HL-60/S4 treated with phorbol 12-myristate 13-acetate at 8.2 ng/mL for 4 days and 3 days (cell line): ENCODE measurements around the gene ITGAE.

ENCODE experiments used
- in situ Hi-C: fragments of 300-500 bp; cut with MboI; formaldehyde crosslinking; loops from 2 replicates; pipeline ENCODE4 v1.15.0; 2022; ENCODE audit warnings: low sequenced_read_pairs

Gene ITGAE

GRCh38 chr17:3821101-3821500 is 20.1 kb upstream of the ITGAE start:
- in situ Hi-C loops = no loop called here

- in situ Hi-C loops = no loop called here
These were observed 17.8 kb upstream of the ITGAE start for GRCh38 chr17:3818786-3819185.

GRCh38 chr17:3817851-3818605 is 17.0 kb upstream of the ITGAE start:
- in situ Hi-C loops = no loop called here

- in situ Hi-C loops = no loop called here
These were observed 14.9 kb upstream of the ITGAE start for GRCh38 chr17:3815925-3816324.

- in situ Hi-C loops = no loop called here
These were observed 14.1 kb upstream of the ITGAE start for GRCh38 chr17:3815122-3815521.

- in situ Hi-C loops = no loop called here
These were observed 13.4 kb upstream of the ITGAE start for GRCh38 chr17:3814361-3814760.

- in situ Hi-C loops = no loop called here
These were observed 12.2 kb upstream of the ITGAE start for GRCh38 chr17:3813171-3813570.

- in situ Hi-C loops = no loop called here
These were observed 11.8 kb upstream of the ITGAE start for GRCh38 chr17:3812771-3813170.

- in situ Hi-C loops = no loop called here
These were observed 11.3 kb upstream of the ITGAE start for GRCh38 chr17:3812284-3812683.

- in situ Hi-C loops = no loop called here
These were observed 9.0 kb upstream of the ITGAE start for GRCh38 chr17:3810019-3810418.

GRCh38 chr17:3809135-3809534 is 8.1 kb upstream of the ITGAE start:
- in situ Hi-C loops = no loop called here

- in situ Hi-C loops = no loop called here
These were observed 7.7 kb upstream of the ITGAE start for GRCh38 chr17:3808701-3809100.

- in situ Hi-C loops = no loop called here
These were observed 4.6 kb upstream of the ITGAE start for GRCh38 chr17:3805581-3805980.

GRCh38 chr17:3804503-3804931 is 3.5 kb upstream of the ITGAE start:
- in situ Hi-C loops = no loop called here

- in situ Hi-C loops = no loop called here
These were observed 2.3 kb upstream of the ITGAE start for GRCh38 chr17:3803308-3803640.

- in situ Hi-C loops = no loop called here
These were observed 1.7 kb upstream of the ITGAE start for GRCh38 chr17:3802461-3803307.

GRCh38 chr17:3801792-3802191 is 804 bp upstream of the ITGAE start:
- in situ Hi-C loops = no loop called here

GRCh38 chr17:3801347-3801746 is 359 bp upstream of the ITGAE start:
- in situ Hi-C loops = no loop called here

- in situ Hi-C loops = no loop called here
These were observed 1.6 kb downstream of the ITGAE start for GRCh38 chr17:3799181-3799945.

GRCh38 chr17:3798273-3799180 is 2.5 kb downstream of the ITGAE start:
- in situ Hi-C loops = no loop called here

- in situ Hi-C loops = no loop called here
These were observed 4.2 kb downstream of the ITGAE start for GRCh38 chr17:3796822-3797170.
